Epithelial cell of esophagus (primary cell): ENCODE measurements around the gene DYNLT5.
A peak's percentile ranks its signal among the peaks of the same experiment; 100 is the strongest.

ENCODE experiments used
- DNase-seq: peaks from one replicate; pipeline ENCODE4 v3.0.0; 2010; ENCODE audit warnings: low read depth
- H3K4me3 ChIP-seq: 2 replicates; pipeline ENCODE4 v1.5.1; 2011; ENCODE audit warnings: mild to moderate bottlenecking, low read length, control low read depth
- CTCF ChIP-seq: IDR thresholded peaks from 2 replicates; pipeline ENCODE4 v1.5.1; 2011; ENCODE audit warnings: low read depth, mild to moderate bottlenecking, low read length, control low read depth, inconsistent platforms; ENCODE audit not compliant: insufficient read depth; ENCODE audit errors: missing control alignments

DYNLT5 gene

GRCh38 chr1:66750577-66750976 lies 1.7 kb upstream of the DYNLT5 start:
- TF ChIP-seq CTCF: no peak
- no peak for DNase-seq
- no peak overlapping the region for H3K4me3 ChIP-seq

- DNase-seq: no peak
- no peak overlapping the region for H3K4me3 ChIP-seq
- no peak for TF ChIP-seq CTCF
These were observed 1.1 kb upstream of the DYNLT5 start for GRCh38 chr1:66751160-66751559.

GRCh38 chr1:66752671-66753371 lies 562 bp downstream of the DYNLT5 start:
- no peak for DNase-seq
- no peak for TF ChIP-seq CTCF
- H3K4me3 ChIP-seq: peak overlapping the region; percentile 41

- no peak overlapping the region for H3K4me3 ChIP-seq
- no peak for DNase-seq
- no peak for TF ChIP-seq CTCF
These were observed 5.5 kb downstream of the DYNLT5 start for GRCh38 chr1:66757722-66758240.

GRCh38 chr1:66758241-66758755 lies 6.0 kb downstream of the DYNLT5 start:
- H3K4me3 ChIP-seq: no peak overlapping the region
- no peak for DNase-seq
- TF ChIP-seq CTCF: no peak

GRCh38 chr1:66760506-66760905 lies 8.2 kb downstream of the DYNLT5 start:
- H3K4me3 ChIP-seq: no peak overlapping the region
- no peak for DNase-seq
- no peak for TF ChIP-seq CTCF

- peak; percentile 28 for TF ChIP-seq CTCF
- no peak overlapping the region for H3K4me3 ChIP-seq
- DNase-seq: peak; percentile 63
These were observed 9.0 kb downstream of the DYNLT5 start for GRCh38 chr1:66761221-66761620.
